ENCODE measurements around the gene RNASE2. TPM values are rescaled to one million over a fixed set of nuclear protein-coding genes. Genes with fewer than 3 reads are reported as not detected.

Gene RNASE2
- total and polyA plus RNA-seq, 5 experiments from 2014 or later: not detected

GRCh38 chr14:20986811-20987210, 31.5 kb downstream of the RNASE2 start:
- Mint-ChIP-seq H3K36me3 (peaks cover 0 to 2% (median under 1%) of the 10 kb centered on the region in 3 donors), H3K4me3 (no peak overlapping the region), H3K27me3 (peaks cover 3 to 9% (median 4%) of the 10 kb centered on the region in 5 donors), H3K27ac (no peak overlapping the region), H3K9me3 (no peaks in the 10 kb centered on the region), H3K4me1 (peaks cover 5 to 37% (median 22%) of the 10 kb centered on the region in 4 donors)
- POLR2A ChIA-PET: no interaction called here
- ATAC-seq: no peak
- no peak for DNase-seq

- POLR2A ChIA-PET: interaction anchor here (1.7 kb wide), 1 partner anchor 18 kb away, joined by 5 read pairs; no protein-coding TSS in a partner anchor
- no peak for ATAC-seq
- Mint-ChIP-seq H3K27ac (peak overlapping the region in 8 of 10 donors; percentile 25 to 97 (median 69)), H3K9me3 (no peaks in the 10 kb centered on the region), H3K4me3 (peak overlapping the region in 9 of 10 donors; percentile 30 to 93 (median 49)), H3K36me3 (peaks cover 0 to 23% (median 7%) of the 10 kb centered on the region in 3 donors), H3K4me1 (peaks cover 12 to 42% (median 28%) of the 10 kb centered on the region in 4 donors), H3K27me3 (no peaks in the 10 kb centered on the region)
- DNase-seq: peak in 1 of 10 donors; percentile 7
Observed at GRCh38 chr14:20988717-20989470, 33.6 kb downstream of the RNASE2 start.

GRCh38 chr14:20989471-20989786, 34.1 kb downstream of the RNASE2 start:
- H3K4me1 Mint-ChIP-seq: peaks cover 12 to 42% (median 29%) of the 10 kb centered on the region in 4 donors
- DNase-seq: no peak
- peak overlapping the region; percentile 89 to 99 (median 95) for H3K4me3 Mint-ChIP-seq
- H3K27ac Mint-ChIP-seq: peak overlapping the region; percentile 92 to 98 (median 94)
- no peak for ATAC-seq
- POLR2A ChIA-PET: interaction anchor here (1.7 kb wide), 1 partner anchor 18 kb away, joined by 5 read pairs; no protein-coding TSS in a partner anchor
- no peaks in the 10 kb centered on the region for H3K9me3 Mint-ChIP-seq
- H3K36me3 Mint-ChIP-seq: peaks cover 0 to 28% (median 9%) of the 10 kb centered on the region in 3 donors
- H3K27me3 Mint-ChIP-seq: no peaks in the 10 kb centered on the region

GRCh38 chr14:20989787-20990600, 34.7 kb downstream of the RNASE2 start, which contains the start of gene METTL17:
METTL17 (plus strand) TSS chr14:20989980; CDS start chr14:20990003, 23 bp downstream.
- H3K4me1 Mint-ChIP-seq: peaks cover 15 to 42% (median 30%) of the 10 kb centered on the region in 4 donors
- H3K4me3 Mint-ChIP-seq: peak within 1 kb of the TSS; percentile 89 to 99 (median 95)
- H3K36me3 Mint-ChIP-seq: peaks cover 0 to 34% (median 14%) of the 10 kb centered on the region in 3 donors
- H3K9me3 Mint-ChIP-seq: no peaks in the 10 kb centered on the region
- DNase-seq (peak; percentile 66 to 91 (median 81)), ATAC-seq (peak; percentile 94)
- H3K27ac Mint-ChIP-seq: peak within 1 kb of the TSS; percentile 92 to 98 (median 94)
- POLR2A ChIA-PET: interaction anchor here (1.7 kb wide), 1 partner anchor 19 kb away, joined by 5 read pairs; no protein-coding TSS in a partner anchor
- no peaks in the 10 kb centered on the region for H3K27me3 Mint-ChIP-seq

GRCh38 chr14:20996521-20996920, 41.2 kb downstream of the RNASE2 start:
- ATAC-seq: no peak
- POLR2A ChIA-PET: no interaction called here
- peaks cover 0 to 67% (median 21%) of the 10 kb centered on the region in 3 donors for H3K36me3 Mint-ChIP-seq
- H3K27ac Mint-ChIP-seq: no peak overlapping the region
- no peak for DNase-seq
- H3K4me3 Mint-ChIP-seq: no peak overlapping the region
- peaks cover 17 to 38% (median 26%) of the 10 kb centered on the region in 4 donors for H3K4me1 Mint-ChIP-seq
- H3K9me3 Mint-ChIP-seq: no peaks in the 10 kb centered on the region
- H3K27me3 Mint-ChIP-seq: no peaks in the 10 kb centered on the region

- Mint-ChIP-seq H3K4me3 (no peak overlapping the region), H3K36me3 (peaks cover 0 to 62% (median 18%) of the 10 kb centered on the region in 3 donors), H3K27me3 (no peaks in the 10 kb centered on the region), H3K4me1 (peaks cover 12 to 33% (median 22%) of the 10 kb centered on the region in 4 donors), H3K9me3 (no peaks in the 10 kb centered on the region), H3K27ac (peak overlapping the region in 4 of 10 donors; percentile 5 to 63 (median 39))
- DNase-seq (no peak), ATAC-seq (no peak)
- POLR2A ChIA-PET: interaction anchor here (0.6 kb wide), 1 partner anchor 39 kb away, joined by 3 read pairs; no protein-coding TSS in a partner anchor
Observed at GRCh38 chr14:20997115-20997514, 41.8 kb downstream of the RNASE2 start.

GRCh38 chr14:20997564-20997963, 42.3 kb downstream of the RNASE2 start:
- Mint-ChIP-seq H3K27ac (peak overlapping the region in 4 of 10 donors; percentile 2 to 77 (median 14)), H3K4me1 (peaks cover 10 to 33% (median 21%) of the 10 kb centered on the region in 4 donors), H3K27me3 (no peaks in the 10 kb centered on the region), H3K36me3 (peaks cover 0 to 58% (median 18%) of the 10 kb centered on the region in 3 donors), H3K4me3 (peak overlapping the region in 1 of 10 donors; percentile 15), H3K9me3 (no peaks in the 10 kb centered on the region)
- POLR2A ChIA-PET: interaction anchor here (0.6 kb wide), 1 partner anchor 38 kb away, joined by 3 read pairs; no protein-coding TSS in a partner anchor
- ATAC-seq (no peak), DNase-seq (no peak)

GRCh38 chr14:20998139-20998538, 42.9 kb downstream of the RNASE2 start:
- peaks cover 0 to 52% (median 16%) of the 10 kb centered on the region in 3 donors for H3K36me3 Mint-ChIP-seq
- peaks cover 10 to 30% (median 20%) of the 10 kb centered on the region in 4 donors for H3K4me1 Mint-ChIP-seq

GRCh38 chr14:20998674-20999366, 43.5 kb downstream of the RNASE2 start, which contains the start of gene SLC39A2:
SLC39A2 (plus strand) TSS chr14:20999293; CDS start chr14:20999447, 154 bp downstream.
- Mint-ChIP-seq H3K4me3 (peak within 1 kb of the TSS in 1 of 10 donors; percentile 3), H3K4me1 (peaks cover 10 to 28% (median 19%) of the 10 kb centered on the region in 4 donors), H3K27ac (peak within 1 kb of the TSS in 6 of 10 donors; percentile 26 to 79 (median 49)), H3K27me3 (no peaks in the 10 kb centered on the region), H3K36me3 (peaks cover 0 to 45% (median 14%) of the 10 kb centered on the region in 3 donors), H3K9me3 (no peaks in the 10 kb centered on the region)
- no peak for DNase-seq
- no peak for ATAC-seq
- POLR2A ChIA-PET: interaction anchor here (0.7 kb wide), 1 partner anchor 73 kb away, joined by 4 read pairs; no protein-coding TSS in a partner anchor

More at GRCh38 chr14:20998139-20998538, 42.9 kb downstream of the RNASE2 start:
- Mint-ChIP-seq H3K27ac (peak overlapping the region in 6 of 10 donors; percentile 26 to 79 (median 40)), H3K27me3 (no peaks in the 10 kb centered on the region), H3K4me3 (peak overlapping the region in 1 of 10 donors; percentile 3), H3K9me3 (no peaks in the 10 kb centered on the region)
- no peak for ATAC-seq
- DNase-seq: no peak
- POLR2A ChIA-PET: no interaction called here

- Mint-ChIP-seq H3K36me3 (peaks cover 0 to 37% (median 11%) of the 10 kb centered on the region in 3 donors), H3K9me3 (no peaks in the 10 kb centered on the region), H3K27ac (peak overlapping the region in 2 of 10 donors; percentile 26 to 49), H3K4me1 (peaks cover 10 to 27% (median 19%) of the 10 kb centered on the region in 4 donors), H3K4me3 (no peak overlapping the region), H3K27me3 (no peaks in the 10 kb centered on the region)
- no peak for ATAC-seq
- DNase-seq: no peak
- POLR2A ChIA-PET: no interaction called here
Observed at GRCh38 chr14:20999591-20999990, 44.3 kb downstream of the RNASE2 start.

GRCh38 chr14:21001218-21001617, 45.9 kb downstream of the RNASE2 start:
- no peak for DNase-seq
- peaks cover 0 to 21% (median 2%) of the 10 kb centered on the region in 3 donors for H3K36me3 Mint-ChIP-seq
- POLR2A ChIA-PET: no interaction called here
- no peak for ATAC-seq
- H3K27me3 Mint-ChIP-seq: no peaks in the 10 kb centered on the region
- H3K9me3 Mint-ChIP-seq: no peaks in the 10 kb centered on the region
- no peak overlapping the region for H3K4me3 Mint-ChIP-seq
- peaks cover 6 to 21% (median 12%) of the 10 kb centered on the region in 4 donors for H3K4me1 Mint-ChIP-seq
- H3K27ac Mint-ChIP-seq: no peak overlapping the region
